CD4-positive, alpha-beta T cell treated with Interleukin-2 at 100 ng/mL for 4 hours (primary cell): ENCODE data around the gene GRIK1.
"Not testable (repeated sequence)": the region's sequence is repeated elsewhere in the genome, so short reads cannot be mapped to it uniquely, and the experiment has no call there.

Source experiments
- DNase-seq: peaks from one replicate; pipeline ENCODE4 v3.0.0-alpha.2; 2020; ENCODE audit warnings: low spot score

Gene GRIK1

DNA sequence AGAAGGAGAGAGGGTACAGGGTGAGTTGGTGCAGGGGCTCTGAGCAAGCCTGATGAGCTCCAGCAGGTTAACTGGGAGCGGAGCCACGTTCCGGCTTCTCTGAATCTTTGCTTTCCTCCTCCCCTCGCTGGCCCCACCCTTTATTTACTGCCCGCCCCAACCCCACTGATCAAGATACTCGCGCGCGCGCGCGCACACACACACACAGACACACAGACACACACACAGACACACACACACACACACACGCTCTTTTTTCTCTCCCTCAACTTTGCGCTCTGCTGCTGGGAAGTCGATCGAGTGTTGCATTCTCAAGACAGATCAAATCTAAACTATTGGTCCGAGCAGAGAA, at the start of gene GRIK1:
TSS of gene GRIK1 (minus strand) at position 73 of the 352 bp plus-strand sequence.
- no peak for DNase-seq

DNA sequence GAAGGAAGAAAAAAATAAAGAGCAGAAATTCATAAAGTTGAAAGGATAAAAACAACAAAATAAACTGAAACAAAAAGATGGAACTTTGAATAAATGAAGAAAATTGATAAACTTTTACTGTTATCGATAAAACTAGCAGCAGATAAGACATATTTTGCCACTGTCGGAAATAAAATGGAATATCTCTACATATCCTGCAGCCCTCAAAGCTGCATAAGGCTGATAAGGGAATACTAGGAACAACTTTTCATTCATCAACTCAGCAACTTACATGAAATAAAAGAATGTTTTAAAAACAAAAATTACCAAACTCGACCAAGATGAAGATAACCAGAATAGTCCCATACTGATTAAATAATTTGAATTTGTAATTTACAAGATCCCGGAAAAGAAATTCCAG, 48.0 kb upstream of the GRIK1 start:
- DNase-seq = no peak

DNA sequence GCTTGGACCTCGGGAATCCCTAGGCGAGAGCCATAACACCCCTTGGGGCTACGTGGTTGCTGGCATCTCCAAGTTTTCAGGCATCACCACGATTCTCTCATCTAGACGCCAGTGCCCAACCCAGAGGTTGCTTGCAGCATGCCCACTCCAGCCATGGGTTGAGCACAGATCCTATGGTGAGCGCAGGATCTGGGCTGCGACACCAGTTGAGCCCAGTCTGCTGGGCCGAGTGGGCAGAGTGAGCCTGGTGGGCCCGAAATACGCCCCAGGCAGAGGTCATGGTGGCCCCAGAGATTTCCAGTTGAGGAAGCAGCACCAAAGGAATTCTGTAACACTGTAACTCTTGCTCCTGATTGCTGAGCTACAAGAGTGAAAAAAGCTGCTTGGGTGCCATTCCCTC, 46.1 kb upstream of the GRIK1 start:
- DNase-seq = no peak

DNA sequence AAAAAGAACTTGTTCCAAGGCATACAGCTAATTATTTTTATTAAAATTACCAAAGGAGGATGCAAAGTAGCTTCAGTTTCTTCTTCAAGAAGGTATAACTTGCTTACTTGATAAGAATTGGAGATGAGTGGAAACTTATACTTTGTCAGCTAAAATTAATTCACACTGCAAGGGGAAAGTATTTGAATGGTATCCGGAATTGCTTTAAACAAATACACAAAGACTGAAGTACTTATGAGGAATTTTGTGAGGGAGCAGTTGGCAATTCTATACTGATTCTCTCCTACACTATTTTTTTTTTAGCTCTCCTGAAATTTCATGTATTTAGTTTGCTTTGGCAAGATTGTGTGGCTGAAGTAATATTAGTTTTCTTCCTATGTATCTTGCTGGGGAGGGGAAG, 39.2 kb upstream of the GRIK1 start:
- DNase-seq = no peak

DNA sequence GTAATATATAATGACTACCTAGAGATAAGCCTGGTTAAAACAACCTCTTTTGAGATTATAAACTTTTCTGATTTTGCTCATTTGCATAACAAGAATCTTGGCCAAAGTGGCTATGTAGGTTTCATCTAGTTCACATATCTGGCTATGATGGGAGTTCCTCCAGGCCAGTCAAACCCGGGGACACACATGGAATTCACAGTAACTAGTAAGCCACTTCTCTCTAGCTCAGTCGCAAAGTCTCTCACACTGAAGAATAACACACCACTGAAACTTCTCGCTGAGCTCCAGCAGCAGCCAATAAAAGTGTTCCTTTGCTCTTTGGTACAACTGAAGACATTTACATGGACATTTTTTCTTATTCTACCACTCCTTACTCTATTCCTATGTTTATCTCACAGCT, 36.0 kb upstream of the GRIK1 start:
- no peak for DNase-seq

DNA sequence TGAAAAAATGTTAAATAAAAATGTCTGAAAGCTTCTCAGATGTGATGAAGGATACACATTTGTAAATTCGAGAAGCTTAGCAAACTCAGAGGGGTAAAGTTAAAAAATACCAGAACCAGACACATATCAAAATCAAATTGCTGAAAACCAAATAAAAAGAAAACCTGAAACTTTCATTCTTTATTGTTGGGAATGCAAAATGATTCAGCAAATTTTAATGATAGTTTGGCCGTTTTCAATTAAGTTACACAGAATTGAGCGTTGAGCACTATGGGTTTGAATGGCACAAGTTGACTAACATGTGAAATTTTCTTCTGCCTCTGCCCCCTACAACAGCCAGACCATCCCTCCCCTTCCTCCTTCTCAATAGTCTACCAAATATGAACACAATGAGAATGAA, 33.5 kb upstream of the GRIK1 start:
- DNase-seq = no peak

DNA sequence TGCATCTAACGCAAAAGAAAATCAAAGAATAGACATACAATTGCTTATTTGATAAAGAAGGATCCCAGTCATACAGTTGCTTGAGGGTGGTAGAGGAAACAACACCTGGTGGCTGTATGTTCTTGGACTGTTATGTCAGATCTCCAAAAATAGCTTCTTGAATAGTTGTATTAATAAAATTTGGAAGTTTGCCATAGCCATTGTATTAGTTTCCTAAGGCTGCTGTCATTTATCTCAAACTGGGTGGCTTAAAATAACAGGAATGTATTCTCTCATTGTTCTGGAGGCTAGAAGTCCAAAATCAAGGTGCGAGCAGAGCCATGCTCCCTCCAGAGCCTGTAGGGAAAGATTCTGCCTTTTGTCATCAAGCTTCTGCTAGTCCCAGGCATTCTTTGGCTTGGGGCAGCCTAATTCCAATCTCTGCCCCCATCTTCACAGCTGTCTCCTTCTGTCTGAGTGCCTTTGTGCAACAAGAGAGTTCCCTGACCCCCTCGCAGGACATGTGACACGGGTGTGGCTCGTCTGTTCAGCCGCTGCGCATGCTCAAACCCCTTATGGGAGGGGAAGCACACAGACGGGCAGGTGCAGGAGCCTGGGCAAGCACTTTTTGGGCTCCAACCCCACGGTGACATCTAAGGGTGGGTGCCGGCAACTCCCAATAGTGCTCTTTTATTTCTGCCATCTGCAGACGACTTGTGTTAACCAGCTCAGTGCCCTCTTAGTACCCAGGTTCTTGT, 21.7 kb upstream of the GRIK1 start:
- no peak for DNase-seq

DNA sequence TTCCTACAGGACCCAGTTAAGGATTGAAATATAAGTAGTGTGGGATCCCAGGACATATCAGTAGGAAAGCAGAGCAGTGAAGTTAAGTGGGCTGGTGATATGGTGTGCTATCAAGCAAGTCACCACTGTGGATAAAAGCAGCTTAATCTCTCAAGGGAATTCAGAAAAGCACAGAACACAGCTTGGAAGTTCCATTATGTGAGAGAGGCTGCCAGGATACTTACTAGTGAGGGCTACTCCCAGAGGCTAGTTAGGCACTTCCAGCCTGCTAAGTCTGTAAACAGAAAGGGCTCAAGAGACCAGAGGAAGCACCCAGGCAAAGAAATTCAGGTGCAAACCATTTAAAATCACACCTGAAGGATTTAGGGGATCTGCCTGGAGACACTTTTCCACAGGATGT, 18.8 kb upstream of the GRIK1 start:
- no peak for DNase-seq

DNA sequence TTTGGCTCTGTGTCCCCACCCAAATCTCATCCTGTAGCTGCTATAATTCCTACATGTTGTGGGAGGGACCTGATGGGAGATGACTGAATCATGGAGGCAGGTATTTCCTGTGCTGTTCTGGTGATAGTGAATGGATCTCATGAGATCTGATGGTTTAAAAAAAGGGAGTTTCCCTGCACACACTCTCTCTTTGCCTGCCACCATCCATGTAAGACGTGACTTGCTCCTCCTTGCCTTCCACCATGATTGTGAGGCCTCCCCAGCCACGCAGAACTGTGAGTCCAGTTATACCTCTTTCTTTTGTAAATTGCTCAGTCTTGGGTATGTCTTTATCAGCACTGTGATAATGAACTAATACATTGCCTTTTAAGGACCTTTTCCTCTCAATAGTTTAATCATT, 18.2 kb upstream of the GRIK1 start:
- not testable (repeated sequence) for DNase-seq

DNA sequence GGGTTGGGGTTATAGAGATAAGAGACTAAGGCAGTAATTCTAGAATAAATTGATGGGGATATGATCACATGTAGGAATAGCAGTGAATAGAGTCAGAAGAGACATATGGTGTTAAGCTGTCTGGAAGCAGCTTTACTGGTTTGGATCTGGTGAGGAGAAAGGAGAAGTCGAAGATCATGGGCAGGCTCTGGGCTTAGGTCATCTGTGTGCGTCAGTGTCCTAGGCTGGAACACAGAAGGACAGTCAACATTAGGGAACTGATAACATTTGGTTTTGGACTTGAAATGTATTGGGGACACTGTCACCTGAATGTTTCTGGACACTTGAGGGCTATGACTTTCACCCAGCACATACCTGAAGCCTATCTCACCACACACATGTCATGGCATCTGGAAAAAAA, 13.9 kb upstream of the GRIK1 start:
- DNase-seq = no peak

DNA sequence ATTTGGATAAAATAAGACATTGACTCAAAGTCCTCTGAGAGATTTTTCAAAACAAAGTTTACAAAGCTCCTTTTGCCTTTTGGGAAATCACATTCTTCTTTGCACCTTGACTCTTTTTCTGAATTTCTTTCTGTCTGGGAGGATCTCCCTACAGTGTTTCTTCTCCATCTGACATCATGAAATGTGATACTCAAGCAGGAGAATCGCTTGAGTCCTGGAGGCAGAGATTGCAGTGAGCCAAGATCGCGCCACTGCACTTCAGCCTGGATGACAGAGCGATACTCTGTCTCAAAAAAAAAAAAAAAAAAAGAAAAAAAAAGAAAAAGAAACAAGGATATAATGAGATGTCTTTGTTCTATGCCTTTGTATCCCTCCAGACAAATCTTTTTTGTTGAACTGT, 13.3 kb upstream of the GRIK1 start:
- no peak for DNase-seq

DNA sequence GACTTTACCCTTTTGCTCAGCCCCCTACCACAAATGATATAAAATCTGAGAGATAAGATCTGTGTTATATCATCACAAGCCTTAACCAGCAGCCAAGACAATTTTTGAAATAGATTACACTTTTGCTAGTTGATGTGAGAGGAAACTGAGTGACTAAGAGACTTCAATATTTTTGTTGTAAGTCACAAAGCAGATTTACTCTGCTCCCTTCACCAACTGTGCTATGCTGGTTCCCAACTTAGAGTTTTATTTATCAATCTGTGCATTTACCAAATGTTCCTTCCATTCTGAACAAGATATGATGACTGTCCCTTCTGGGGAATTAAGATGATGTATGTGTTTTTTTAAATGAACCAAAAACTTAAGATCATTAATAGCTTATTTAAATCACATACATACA, 12.1 kb upstream of the GRIK1 start:
- DNase-seq = no peak

DNA sequence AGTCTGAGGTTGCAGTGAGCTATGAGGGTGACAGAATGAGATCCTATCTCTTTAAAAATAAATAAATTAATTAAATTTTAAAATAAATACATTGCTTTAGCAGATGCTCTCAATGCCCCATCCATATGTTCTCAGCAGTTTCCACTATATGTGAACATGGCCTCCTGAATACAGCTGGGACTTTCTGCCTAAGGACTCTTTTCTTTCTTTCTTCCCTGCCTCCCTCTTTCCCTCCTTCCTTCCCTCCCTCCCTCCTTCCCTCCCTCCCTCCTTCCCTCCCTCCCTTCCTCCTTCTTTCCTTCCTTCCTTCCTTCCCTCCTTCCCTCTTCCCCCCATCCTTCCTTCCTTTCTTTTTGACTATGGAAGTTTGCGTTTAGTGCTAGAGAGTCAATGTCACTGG, 10.2 kb upstream of the GRIK1 start:
- DNase-seq = no peak

DNA sequence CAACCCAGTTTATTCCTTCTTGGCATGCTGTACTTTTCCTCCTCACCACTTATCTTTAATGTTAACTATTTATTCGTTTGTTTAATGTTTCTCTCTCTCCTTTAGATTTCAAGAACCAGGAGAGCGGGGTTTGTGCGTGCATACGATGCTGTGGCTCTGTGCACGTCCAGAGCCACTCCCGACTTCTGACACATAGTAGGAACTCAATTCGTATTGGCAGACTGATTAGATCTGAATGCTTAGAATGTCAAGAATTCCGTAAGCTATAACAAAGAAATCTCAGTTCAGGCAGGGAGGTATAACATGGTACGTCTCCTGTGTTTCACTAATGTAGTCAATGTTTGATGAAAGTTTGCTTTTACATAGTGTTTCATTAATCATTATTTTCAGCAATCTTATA, 7.3 kb upstream of the GRIK1 start:
- DNase-seq = no peak

DNA sequence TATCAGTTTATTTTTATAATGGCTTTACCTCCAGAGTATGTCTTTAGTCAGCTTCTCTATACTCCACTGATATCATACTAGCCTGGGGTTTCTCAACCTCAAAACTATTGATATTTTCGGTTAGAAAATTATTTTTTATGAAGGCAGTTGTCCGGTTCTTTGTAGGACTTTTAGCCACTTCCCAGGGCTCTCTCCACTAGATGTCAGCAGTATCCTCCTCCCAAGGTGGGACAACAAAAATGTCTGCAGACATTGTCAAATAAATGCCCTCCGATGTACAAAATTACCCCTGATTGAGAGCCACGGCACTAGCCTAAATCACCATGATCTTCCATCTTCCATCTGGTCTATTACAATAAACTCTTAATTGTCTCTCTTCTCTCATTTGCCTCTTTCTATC, 4.1 kb upstream of the GRIK1 start:
- no peak for DNase-seq

DNA sequence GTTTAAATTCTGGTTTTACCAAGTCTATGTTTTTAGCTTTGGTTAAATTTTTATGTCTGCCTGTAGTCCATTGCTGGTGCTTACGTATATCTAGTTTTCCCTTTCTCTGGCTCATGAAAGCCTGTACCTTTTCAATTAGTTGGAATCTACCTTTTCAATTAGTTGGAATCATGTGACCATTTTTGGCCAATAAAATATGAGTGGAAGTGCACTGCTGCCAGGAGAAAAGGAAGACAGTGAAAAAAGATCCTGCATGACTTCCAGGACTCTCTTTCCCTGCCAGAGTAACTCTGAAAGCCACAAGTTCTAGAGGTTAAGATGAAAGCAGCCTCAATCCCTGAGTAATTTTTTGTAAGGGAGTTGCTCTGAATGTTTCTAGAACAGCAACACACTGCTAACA, 2.2 kb upstream of the GRIK1 start:
- no peak for DNase-seq

DNA sequence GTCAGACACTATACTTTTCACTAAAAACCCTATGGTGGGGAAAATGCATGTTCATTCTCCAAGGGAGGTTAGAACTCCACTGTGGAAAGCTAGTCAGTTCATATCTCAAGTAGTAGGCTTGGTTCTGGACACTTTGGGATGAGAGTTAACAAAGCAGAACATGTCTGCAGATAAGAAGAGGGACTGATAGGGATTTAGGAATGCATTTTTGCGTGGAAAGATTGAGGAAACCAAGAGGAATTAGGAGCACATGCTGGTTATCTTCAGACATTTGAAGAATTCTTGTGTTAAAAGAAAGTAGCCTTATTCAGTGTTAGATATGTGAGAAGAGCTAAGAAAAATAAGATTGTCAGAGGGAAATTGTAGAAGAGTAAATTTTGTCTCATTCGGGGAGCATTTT, 1.2 kb upstream of the GRIK1 start:
- no peak for DNase-seq

DNA sequence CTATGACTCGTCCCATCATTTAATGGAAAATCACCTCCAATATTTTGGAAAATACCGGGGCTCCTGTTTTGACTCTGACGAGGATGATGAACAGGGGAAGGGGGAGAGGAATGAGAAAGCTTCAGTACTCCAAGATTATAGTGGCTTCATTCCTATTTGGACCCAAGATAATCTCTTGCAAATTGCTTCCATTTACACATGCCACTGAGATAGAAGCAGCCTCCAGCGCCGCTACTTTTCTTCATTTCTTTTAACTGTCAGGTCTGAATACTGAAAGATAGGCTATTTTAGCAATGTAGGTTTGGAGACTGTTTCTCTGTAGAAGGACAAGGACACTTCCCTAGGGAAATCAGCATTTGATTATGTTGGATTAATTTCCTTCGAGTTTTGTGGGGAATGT, 565 bp upstream of the GRIK1 start:
- no peak for DNase-seq

DNA sequence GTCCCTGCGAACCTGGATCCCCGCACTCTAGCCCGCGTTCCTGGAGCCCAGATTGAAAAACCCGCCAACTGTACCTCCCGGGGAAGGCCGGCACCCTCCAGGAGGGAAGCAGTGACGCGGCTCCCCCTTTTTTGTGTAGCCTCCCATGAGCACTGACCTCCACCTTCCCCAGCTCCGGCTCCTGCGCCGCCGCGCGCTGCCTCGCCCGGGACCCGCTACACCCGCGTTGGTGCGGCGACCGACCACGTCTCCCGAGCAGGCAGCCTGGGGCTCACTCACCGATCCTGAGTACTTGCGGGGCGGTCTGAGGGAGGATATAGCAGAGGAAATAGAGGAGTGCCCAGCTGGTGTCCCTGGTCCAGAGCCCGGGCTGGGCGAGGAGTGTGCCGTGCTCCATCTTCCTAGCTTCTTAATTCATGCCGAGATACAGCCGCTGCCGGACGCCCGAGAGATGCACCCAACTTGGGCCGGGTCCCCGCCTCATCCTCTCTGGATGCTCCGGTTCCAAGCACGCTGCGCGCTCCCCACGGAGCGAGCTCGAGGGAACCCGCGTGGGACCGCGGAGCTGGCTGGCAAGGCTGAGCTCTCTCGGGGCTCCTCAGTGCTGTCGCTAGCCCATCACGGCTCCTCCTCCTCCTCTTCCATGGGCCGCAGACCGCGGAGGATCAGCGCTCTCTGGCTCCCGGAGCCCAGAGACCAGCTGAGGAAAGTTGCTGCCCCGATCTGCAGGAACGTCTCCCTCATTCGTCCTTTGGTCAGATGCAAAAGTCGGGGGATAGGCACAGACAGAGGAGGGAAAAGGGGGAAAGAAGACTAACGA, 482 bp downstream of the GRIK1 start:
- DNase-seq = no peak

DNA sequence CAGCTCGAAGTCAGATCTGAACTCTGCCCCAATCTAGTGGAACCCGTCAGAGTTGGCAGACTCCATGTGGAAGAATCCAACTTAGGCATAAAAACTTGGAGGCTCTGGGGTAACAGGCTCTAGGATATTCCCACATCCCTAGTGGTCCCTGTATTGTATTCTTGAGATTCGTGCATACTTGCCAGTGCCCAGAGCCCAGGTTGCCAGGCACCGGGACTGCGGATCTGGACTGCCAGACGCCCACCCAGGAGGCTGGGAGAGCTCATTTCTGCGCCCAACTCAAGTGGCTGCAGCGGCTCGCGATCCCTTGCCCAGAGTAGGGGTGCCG, 1.1 kb downstream of the GRIK1 start:
- DNase-seq = no peak

DNA sequence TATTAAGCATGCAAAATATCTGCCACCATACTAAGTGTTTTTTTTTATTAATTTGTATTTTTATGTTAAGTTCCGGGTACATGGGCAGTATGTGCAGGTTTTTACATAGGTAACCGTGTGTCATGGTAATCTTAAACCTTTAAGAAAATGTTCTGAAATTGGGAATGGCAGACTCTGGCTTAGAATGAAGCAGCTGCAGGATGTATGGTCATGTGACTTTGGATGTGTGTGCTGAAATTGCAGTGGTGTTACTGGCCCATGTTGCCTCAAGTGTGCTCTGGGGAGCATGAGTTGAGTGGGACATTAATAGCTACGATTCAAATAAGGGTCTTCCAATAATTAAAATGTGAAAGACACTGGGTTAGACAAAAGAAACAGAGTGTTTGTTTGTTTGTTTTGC, 6.7 kb downstream of the GRIK1 start:
- no peak for DNase-seq

DNA sequence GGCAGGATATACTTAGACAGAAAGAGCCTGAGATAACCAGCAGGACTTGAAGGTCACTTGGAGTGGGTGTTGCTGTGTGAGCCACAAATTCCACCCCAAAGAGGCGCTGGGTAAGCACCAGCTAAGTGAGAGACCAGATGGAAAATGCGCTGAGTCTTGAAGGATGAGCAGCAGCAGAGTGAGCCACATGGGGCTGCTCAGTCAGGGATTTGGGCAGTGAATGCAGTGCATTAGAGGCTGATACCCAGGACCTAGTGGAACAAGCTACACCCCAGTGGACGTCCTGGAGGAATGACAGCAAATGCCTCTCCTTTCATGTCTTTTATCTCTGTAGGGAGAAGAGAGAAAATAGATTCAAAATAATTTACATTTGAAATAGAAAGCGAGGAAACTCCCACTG, 11.3 kb downstream of the GRIK1 start:
- no peak for DNase-seq

DNA sequence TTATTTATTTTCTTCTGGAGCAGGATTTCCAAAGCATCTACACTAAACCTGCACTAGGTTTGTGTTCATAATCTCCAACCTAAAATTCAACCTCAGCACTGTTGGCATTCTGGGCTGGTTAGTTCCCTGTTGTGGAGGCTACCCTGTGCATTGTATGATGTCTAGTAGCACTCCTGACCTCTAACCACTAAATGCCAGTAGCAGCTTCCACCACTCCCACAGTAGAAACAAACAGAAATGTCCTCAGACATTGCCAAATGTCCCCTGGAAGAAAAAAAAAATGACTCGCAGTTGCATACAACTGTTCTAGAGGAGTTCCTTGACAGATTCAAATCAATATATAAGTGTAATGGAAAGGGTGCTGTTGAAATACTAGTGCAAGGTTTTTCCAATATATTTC, 18.9 kb downstream of the GRIK1 start:
- DNase-seq = no peak

DNA sequence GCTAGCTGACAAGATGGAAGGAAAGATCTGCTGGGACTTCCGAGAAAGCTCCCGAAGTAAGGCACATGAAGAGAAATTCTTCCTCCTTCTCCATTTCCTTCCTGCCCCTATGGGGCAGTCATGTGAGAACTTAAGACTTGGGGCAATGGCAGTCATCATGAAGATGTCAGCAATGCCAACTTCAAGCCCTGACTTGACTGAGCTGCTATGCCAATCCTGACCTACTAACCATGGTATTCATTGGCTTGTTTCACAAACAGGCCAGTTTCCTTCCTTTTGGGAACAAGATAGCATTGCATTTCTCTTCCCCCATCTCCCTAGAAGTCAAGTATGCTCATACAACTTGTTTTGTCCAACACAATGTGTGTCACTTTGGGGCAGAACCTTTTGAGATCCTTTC, 25.5 kb downstream of the GRIK1 start:
- DNase-seq = no peak
